Epithelial cell of esophagus (primary cell): ENCODE measurements around the gene NNT.
"Not testable (repeated sequence)": the region's sequence is repeated elsewhere in the genome, so short reads cannot be mapped to it uniquely, and the experiment has no call there.

Experiments
- DNase-seq: peaks from one replicate; pipeline ENCODE4 v3.0.0; 2010; ENCODE audit warnings: low read depth
- H3K4me3 ChIP-seq: 2 replicates; pipeline ENCODE4 v1.5.1; 2011; ENCODE audit warnings: mild to moderate bottlenecking, low read length, control low read depth
- CTCF ChIP-seq: IDR thresholded peaks from 2 replicates; pipeline ENCODE4 v1.5.1; 2011; ENCODE audit warnings: low read depth, mild to moderate bottlenecking, low read length, control low read depth, inconsistent platforms; ENCODE audit not compliant: insufficient read depth; ENCODE audit errors: missing control alignments

NNT gene

DNA sequence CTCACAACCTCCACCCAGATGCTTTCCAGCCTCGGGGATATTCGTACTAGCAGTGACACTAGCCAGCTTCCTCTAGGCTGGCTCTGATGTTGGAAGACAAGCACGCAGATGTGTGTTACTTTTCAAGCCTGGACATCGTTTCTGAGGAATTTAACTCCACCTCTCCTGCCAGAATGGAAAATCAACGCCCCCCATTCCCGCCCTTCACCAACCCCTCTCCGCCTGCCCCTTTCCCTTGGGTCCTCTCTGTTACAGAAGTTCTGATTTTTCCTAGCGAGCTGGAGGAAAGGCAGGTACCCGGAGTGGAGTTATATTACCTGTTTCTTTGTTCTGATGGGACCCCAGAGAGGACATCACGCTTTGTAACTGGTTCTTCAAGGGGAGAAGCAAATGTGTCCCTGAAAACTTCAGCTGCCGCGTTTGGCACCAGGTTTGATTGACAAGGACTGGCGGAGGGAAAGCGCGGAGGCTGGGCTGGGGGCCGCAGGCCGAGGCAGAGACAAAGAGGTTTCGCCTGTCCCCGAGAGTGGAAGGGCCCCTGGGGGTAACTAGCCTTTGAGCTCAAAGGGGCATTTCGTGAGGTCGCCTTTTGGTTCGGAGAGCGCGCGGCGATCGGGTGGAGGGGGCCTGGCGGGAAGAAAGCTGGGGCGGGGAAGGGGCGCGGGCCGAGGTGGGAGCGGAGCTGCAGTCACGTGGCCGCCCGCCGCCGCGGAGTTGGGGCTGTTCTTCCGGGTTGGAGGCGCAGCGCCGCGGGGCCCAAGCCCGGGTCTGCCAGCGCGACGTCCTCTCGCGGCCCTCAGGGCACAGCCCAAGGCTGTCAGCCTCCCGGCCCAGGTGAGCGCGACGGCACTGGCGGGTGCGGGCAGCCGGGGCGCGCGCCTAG lies at the start of gene NNT:
Gene NNT (plus strand): TSS at position 720 of the 883 bp plus-strand sequence. CDS start 6,016 bp downstream, outside the sequence.
- TF ChIP-seq CTCF = no peak
- H3K4me3 ChIP-seq = peak within 1 kb of the TSS; percentile 83
- peak; percentile 54 for DNase-seq

- no peak overlapping the region for H3K4me3 ChIP-seq
- peak; percentile 20 for DNase-seq
- TF ChIP-seq CTCF = no peak
These were observed 49.6 kb upstream of the NNT start for GRCh38 chr5:43553381-43553780.

DNA sequence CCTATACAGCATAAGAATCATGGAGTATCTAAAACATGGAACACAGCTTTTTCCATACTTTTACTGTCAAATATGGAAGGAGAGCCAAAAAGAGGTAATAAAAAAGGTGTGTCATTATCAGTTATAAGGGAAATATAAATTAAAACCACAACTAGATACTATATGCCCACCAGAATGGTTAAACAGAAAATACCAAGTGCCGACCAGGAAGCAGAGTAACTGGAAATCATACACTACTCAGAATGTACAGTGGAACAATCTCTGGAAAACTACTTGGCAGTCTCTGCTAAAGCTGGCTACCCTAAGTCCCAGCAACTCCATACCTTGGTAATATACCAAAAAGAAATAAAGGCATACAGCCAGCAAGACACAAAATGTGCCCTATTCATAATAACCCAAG lies 48.5 kb upstream of the NNT start:
- TF ChIP-seq CTCF = no peak
- no peak for DNase-seq
- H3K4me3 ChIP-seq = peak overlapping the region; percentile 67

GRCh38 chr5:43555895-43556606 lies 46.9 kb upstream of the NNT start:
- TF ChIP-seq CTCF = no peak
- DNase-seq = peak; percentile 60
- H3K4me3 ChIP-seq = peak overlapping the region; percentile 67

DNA sequence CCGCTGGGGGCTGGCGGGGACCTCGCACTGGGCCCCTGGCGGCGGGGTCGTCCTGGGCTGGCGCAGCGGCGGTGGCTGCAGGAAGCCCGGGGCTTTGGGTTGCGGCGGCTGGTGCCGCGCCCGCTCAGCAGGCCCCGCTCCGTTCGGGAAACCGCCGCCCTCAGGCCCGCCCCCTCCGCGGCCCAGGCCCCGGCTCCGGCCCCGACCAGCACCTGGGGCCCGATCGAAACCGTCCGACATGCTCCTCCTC lies 46.4 kb upstream of the NNT start:
- DNase-seq = not testable (repeated sequence)
- peak overlapping the region; percentile 67 for H3K4me3 ChIP-seq

- TF ChIP-seq CTCF = peak; percentile 21
- peak; percentile 93 for DNase-seq
- H3K4me3 ChIP-seq = peak within 1 kb of the TSS; percentile 67
These were observed 46.0 kb upstream of the NNT start, which contains the start of gene PAIP1 for GRCh38 chr5:43556857-43557542. Gene PAIP1, minus strand, starts transcription at chr5:43557077. Its CDS starts 231 bp downstream, at chr5:43556846.

GRCh38 chr5:43560128-43560527 lies 42.9 kb upstream of the NNT start:
- DNase-seq = peak; percentile 52
- TF ChIP-seq CTCF = no peak
- H3K4me3 ChIP-seq = no peak overlapping the region
